Measurements from ENCODE around the gene SLC35G3.

DNA sequence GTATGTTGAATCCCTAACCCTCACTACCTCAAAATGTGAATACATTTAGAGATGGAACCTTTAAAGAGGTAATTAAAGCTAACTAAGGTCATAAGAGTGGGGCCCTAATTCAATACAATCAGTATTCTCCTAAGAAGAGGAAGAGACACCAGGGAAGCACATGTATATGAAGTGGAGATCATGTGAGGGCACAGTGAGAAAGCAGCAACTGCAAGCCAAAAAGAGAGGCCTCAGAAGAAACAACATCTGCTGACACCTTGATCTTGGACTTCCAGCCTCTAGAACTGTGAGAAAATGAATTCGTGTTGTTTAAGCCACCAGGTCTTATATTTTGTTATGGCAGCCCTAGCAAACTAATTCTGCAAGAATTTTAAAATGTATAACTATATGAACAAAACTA lies 35.4 kb upstream of the SLC35G3 start:
- TF ChIP-seq CTCF (IDR thresholded peaks at IDR 0.05 in 2 of 3, conservative IDR thresholded peaks at IDR 0.05 in 1 of 3; ENCODE audit: control insufficient read depth in 2 of 3, extremely low read depth in 1 of 3, insufficient read depth in 1 of 3, low read depth in 3 of 3, low read length in 3 of 3): no peak
- no peak for TF ChIP-seq GABPA (IDR thresholded peaks at IDR 0.05; ENCODE audit: low read depth)
- no peak for TF ChIP-seq SRF (IDR thresholded peaks at IDR 0.05; ENCODE audit: low read depth in 2 of 2, low read length in 2 of 2)
- TF ChIP-seq RFX5 (IDR thresholded peaks at IDR 0.05; ENCODE audit: low read depth, low read length): no peak
- TF ChIP-seq JUND (IDR thresholded peaks at IDR 0.05; ENCODE audit: low read depth, low read length): no peak
- TF ChIP-seq, protein P1, sequence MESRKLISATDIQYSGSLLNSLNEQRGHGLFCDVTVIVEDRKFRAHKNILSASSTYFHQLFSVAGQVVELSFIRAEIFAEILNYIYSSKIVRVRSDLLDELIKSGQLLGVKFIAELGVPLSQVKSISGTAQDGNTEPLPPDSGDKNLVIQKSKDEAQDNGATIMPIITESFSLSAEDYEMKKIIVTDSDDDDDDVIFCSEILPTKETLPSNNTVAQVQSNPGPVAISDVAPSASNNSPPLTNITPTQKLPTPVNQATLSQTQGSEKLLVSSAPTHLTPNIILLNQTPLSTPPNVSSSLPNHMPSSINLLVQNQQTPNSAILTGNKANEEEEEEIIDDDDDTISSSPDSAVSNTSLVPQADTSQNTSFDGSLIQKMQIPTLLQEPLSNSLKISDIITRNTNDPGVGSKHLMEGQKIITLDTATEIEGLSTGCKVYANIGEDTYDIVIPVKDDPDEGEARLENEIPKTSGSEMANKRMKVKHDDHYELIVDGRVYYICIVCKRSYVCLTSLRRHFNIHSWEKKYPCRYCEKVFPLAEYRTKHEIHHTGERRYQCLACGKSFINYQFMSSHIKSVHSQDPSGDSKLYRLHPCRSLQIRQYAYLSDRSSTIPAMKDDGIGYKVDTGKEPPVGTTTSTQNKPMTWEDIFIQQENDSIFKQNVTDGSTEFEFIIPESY (IDR thresholded peaks at IDR 0.05): no peak
- no peak for TF ChIP-seq BHLHE40 (IDR thresholded peaks at IDR 0.05; ENCODE audit: borderline replicate concordance in 1 of 2, low read depth in 2 of 2, low read length in 1 of 2)
- no peak for TF ChIP-seq POLR2A (IDR thresholded peaks at IDR 0.05; ENCODE audit: low read depth, low read length)

Data from GM12878 (cell line).